IMR-90 (cell line): ENCODE measurements around the gene CTSO. TPM values are rescaled to one million over a fixed set of nuclear protein-coding genes. Genes with fewer than 3 reads are reported as not detected.

Experiments used
- ATAC-seq: fragments of 200-7000 bp; cut with Tn5 transposase; 2 replicates; pipeline ENCODE4 v1.9.1; 2020; ENCODE audit warnings: low read depth, mild to moderate bottlenecking, moderate library complexity
- BruUV-seq: library from RNA; stranded (reverse); fragments of 400-500 nt; replicated peaks from 2 replicates; lab custom pipeline; 2021; lab: Mats Ljungman, UMichigan
- CTCF ChIA-PET: fragments of 300-600 bp; formaldehyde crosslinking; extraction: SDS; loops from one replicate; lab custom pipeline; 2021; ENCODE audit warnings: antibody characterized with exemption; lab: Yijun Ruan, JAX
- POLR2A ChIA-PET: fragments of 300-600 bp; sonication (Branson Sonifier 250); formaldehyde crosslinking; loops from one replicate; lab custom pipeline; 2022; ENCODE audit warnings: antibody characterized with exemption; ENCODE audit not compliant: unreplicated experiment; lab: Charles Lee
- DNase-seq: peaks from one replicate; pipeline ENCODE4 v3.0.0; 2013
- H2AFZ ChIP-seq: replicated peaks from 2 replicates; pipeline ENCODE3; 2013; ENCODE audit warnings: low read length, mild to moderate bottlenecking; ENCODE audit not compliant: poor library complexity
- H2AK5ac ChIP-seq: 2 replicates; pipeline ENCODE4 v1.6.1; 2013; ENCODE audit warnings: low read depth, low read length, inconsistent platforms
- H2AK9ac ChIP-seq: replicated peaks from 2 replicates; pipeline ENCODE3; 2013; ENCODE audit warnings: mild to moderate bottlenecking, low read depth, low read length, moderate library complexity; ENCODE audit not compliant: poor library complexity
- H2BK120ac ChIP-seq: 2 replicates; pipeline ENCODE4 v1.6.1; 2013; ENCODE audit warnings: low read depth, low read length, inconsistent platforms
- H2BK15ac ChIP-seq: 3 replicates; pipeline ENCODE4 v1.6.1; 2013; ENCODE audit warnings: low read depth, low read length, inconsistent platforms
- H2BK20ac ChIP-seq: 2 replicates; pipeline ENCODE4 v1.6.1; 2013; ENCODE audit warnings: low read depth, mild to moderate bottlenecking, inconsistent platforms, low read length, moderate library complexity
- H2BK5ac ChIP-seq: 2 replicates; pipeline ENCODE4 v1.6.1; 2013; ENCODE audit warnings: mild to moderate bottlenecking, low read depth, low read length, inconsistent platforms; ENCODE audit not compliant: poor library complexity, severe bottlenecking
- H3K14ac ChIP-seq: replicated peaks from 2 replicates; pipeline ENCODE4 v1.6.1; 2013; ENCODE audit warnings: low read depth, low read length, inconsistent platforms
- H3K18ac ChIP-seq: 2 replicates; pipeline ENCODE4 v1.6.1; 2013; ENCODE audit warnings: low read depth, low read length, control low read depth
- H3K23ac ChIP-seq: 2 replicates; pipeline ENCODE4 v1.6.1; 2013; ENCODE audit warnings: low read depth, low read length, inconsistent platforms
- H3K27ac ChIP-seq: 2 replicates; pipeline ENCODE4 v1.5.1; 2013; ENCODE audit warnings: mild to moderate bottlenecking, control low read depth, low read length; ENCODE audit not compliant: insufficient read depth
- H3K27me3 ChIP-seq: 2 replicates; pipeline ENCODE4 v1.6.1; 2013; ENCODE audit warnings: low read length; ENCODE audit not compliant: control insufficient read depth, insufficient read depth
- H3K36me3 ChIP-seq: 2 replicates; pipeline ENCODE4 v1.6.1; 2013; ENCODE audit warnings: low read length, mixed read lengths; ENCODE audit not compliant: control insufficient read depth, insufficient read depth
- H3K4ac ChIP-seq: 2 replicates; pipeline ENCODE4 v1.6.1; 2013; ENCODE audit warnings: low read depth, low read length, inconsistent platforms
- H3K4me1 ChIP-seq: 2 replicates; pipeline ENCODE4 v1.6.1; 2013; ENCODE audit warnings: low read length, mixed read lengths; ENCODE audit not compliant: control insufficient read depth, insufficient read depth
- H3K4me2 ChIP-seq: 2 replicates; pipeline ENCODE4 v1.6.1; 2013; ENCODE audit warnings: low read depth, mild to moderate bottlenecking, control low read depth, low read length, moderate library complexity
- H3K4me3 ChIP-seq: 2 replicates; pipeline ENCODE4 v1.5.1; 2013; ENCODE audit warnings: low read depth, mild to moderate bottlenecking, control low read depth, low read length, moderate library complexity; ENCODE audit not compliant: insufficient read depth
- H3K56ac ChIP-seq: 2 replicates; pipeline ENCODE4 v1.6.1; 2013; ENCODE audit warnings: low read length, inconsistent platforms; ENCODE audit not compliant: insufficient read depth; ENCODE audit errors: extremely low read depth
- H3K79me1 ChIP-seq, 2 experiments: 2 replicates each; pipeline ENCODE4 v1.6.1; 2013; ENCODE audit warnings: low read length in 2 of 2, inconsistent platforms in 1 of 2, low read depth in 1 of 2
- H3K9ac ChIP-seq: 2 replicates; pipeline ENCODE4 v1.6.1; 2013; ENCODE audit warnings: low read depth, low read length, control low read depth
- H3K9me1 ChIP-seq: 2 replicates; pipeline ENCODE4 v1.6.1; 2013; ENCODE audit warnings: low read length, inconsistent platforms; ENCODE audit not compliant: insufficient read depth
- H3K9me3 ChIP-seq: 2 replicates; pipeline ENCODE4 v1.6.1; 2013; ENCODE audit warnings: low read length; ENCODE audit not compliant: control insufficient read depth, insufficient read depth
- H4K20me1 ChIP-seq: 2 replicates; pipeline ENCODE4 v1.6.1; 2013; ENCODE audit warnings: low read length, inconsistent platforms; ENCODE audit not compliant: insufficient read depth
- H4K5ac ChIP-seq: 2 replicates; pipeline ENCODE4 v1.6.1; 2013; ENCODE audit warnings: mild to moderate bottlenecking, low read depth, low read length, control low read depth
- H4K8ac ChIP-seq, 2 experiments: 2 replicates each; pipeline ENCODE4 v1.6.1; 2013; ENCODE audit warnings: low read depth in 2 of 2, low read length in 2 of 2, control low read depth in 1 of 2, inconsistent platforms in 1 of 2
- H4K91ac ChIP-seq: 2 replicates; pipeline ENCODE4 v1.6.1; 2013; ENCODE audit warnings: low read depth, low read length, inconsistent platforms; ENCODE audit not compliant: insufficient read depth
- CEBPB ChIP-seq: IDR thresholded peaks from 2 replicates; pipeline ENCODE4 v1.6.1; 2012; ENCODE audit warnings: low read depth, low read length, improper control_type of control experiment
- FOS ChIP-seq: fragments of 150-350 bp; IDR thresholded peaks from 2 replicates; pipeline ENCODE4 v1.6.1; 2016; ENCODE audit warnings: low read depth, low read length
- MAFK ChIP-seq: IDR thresholded peaks from 2 replicates; pipeline ENCODE4 v1.6.1; 2012; ENCODE audit warnings: low read depth, low read length, improper control_type of control experiment
- MXI1 ChIP-seq: IDR thresholded peaks from 2 replicates; pipeline ENCODE4 v1.6.1; 2012; ENCODE audit warnings: low read depth, mild to moderate bottlenecking, low read length, moderate library complexity, borderline replicate concordance
- NFE2L2 ChIP-seq: fragments of 150-350 bp; IDR thresholded peaks from 2 replicates; pipeline ENCODE4 v1.6.1; 2016; ENCODE audit warnings: low read depth, mild to moderate bottlenecking, low read length
- RAD21 ChIP-seq: IDR thresholded peaks from 2 replicates; pipeline ENCODE4 v1.6.1; 2012; ENCODE audit warnings: low read length, improper control_type of control experiment
- RCOR1 ChIP-seq: IDR thresholded peaks from 2 replicates; pipeline ENCODE4 v1.6.1; 2012; ENCODE audit warnings: mild to moderate bottlenecking, low read length, improper control_type of control experiment; ENCODE audit not compliant: insufficient replicate concordance
- SMC3 ChIP-seq: fragments of 150-350 bp; IDR thresholded peaks from 2 replicates; pipeline ENCODE4 v1.6.1; 2016; ENCODE audit warnings: low read depth, mild to moderate bottlenecking, antibody characterized with exemption, low read length, moderate library complexity
- whole genome bisulfite sequencing, 2 experiments: methylation state at CpG; one replicate each; pipeline versions ENCODE4 v1.1.5 to v1.1.7; 2013; ENCODE audit warnings: missing lambda C conversion rate in 2 of 2; ENCODE audit not compliant: insufficient read length in 1 of 2; ENCODE audit errors: extremely low coverage in 2 of 2; 5-methylcytosine and 5-hydroxymethylcytosine counted together
- dilution Hi-C: fragments of 300-500 bp; cut with HindIII; formaldehyde crosslinking; loops from one replicate; pipeline ENCODE4 v1.14.3; 2018; ENCODE audit warnings: low sequenced_read_pairs; ENCODE audit not compliant: unreplicated experiment
- in situ Hi-C: fragments of 300-500 bp; cut with MboI; formaldehyde crosslinking; loops from 3 replicates; pipeline ENCODE4 v1.14.3; 2019; ENCODE audit warnings: low sequenced_read_pairs, inconsistent platforms, mixed read lengths
- intact Hi-C: fragments of 100-400 bp; cut with micrococcal nuclease; formaldehyde crosslinking; loops from 2 replicates; pipeline ENCODE4 v1.10.0; 2022
- polyA plus RNA-seq, 3 experiments: library from polyadenylated mRNA; depleted of rRNA; stranded (reverse); fragments of >200 nt; gene quantifications; 2 replicates each; pipeline ENCODE4 v1.2.3, GENCODE V29; 2012; ENCODE audit warnings: low replicate concordance in 1 of 3
- total RNA-seq: library from RNA; depleted of rRNA; stranded (reverse); fragments of >200 nt; gene quantifications from 2 replicates; pipeline ENCODE4 v1.2.3, GENCODE V29; 2012
- TF ChIP-seq, protein P1 (sequence below): conservative IDR thresholded peaks from 2 replicates; pipeline ENCODE4 v1.5.1; 2012; ENCODE audit warnings: mild to moderate bottlenecking, low read depth, low read length, improper control_type of control experiment
- TF ChIP-seq, protein P2 (sequence below): fragments of 150-350 bp; IDR thresholded peaks from 2 replicates; pipeline ENCODE4 v1.6.1; 2016; ENCODE audit warnings: low read depth, mild to moderate bottlenecking, low read length, moderate library complexity, borderline replicate concordance

The CTSO gene
- total and polyA plus RNA-seq, 2 of the 4 experiments (the other 2 are of a cell fraction), result 2.9 to 3.9 TPM

DNA sequence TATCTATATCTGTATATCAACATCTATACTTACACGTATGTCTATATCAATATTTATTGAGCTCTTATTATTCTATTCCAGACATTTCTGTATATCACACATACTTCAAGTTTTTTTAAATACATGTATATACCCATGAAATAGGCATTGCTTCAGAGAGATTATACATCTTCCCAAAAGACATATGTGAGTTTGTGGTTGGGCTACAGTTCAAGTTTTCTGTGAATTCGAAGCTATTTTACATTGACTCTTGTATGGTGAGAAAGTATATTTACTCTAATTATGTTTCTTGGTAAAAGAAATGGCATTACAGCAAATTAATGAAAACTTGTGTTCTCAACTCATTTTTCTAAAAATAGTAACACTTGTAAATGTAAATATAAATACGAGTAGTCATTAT lies 46.8 kb upstream of the CTSO start:
- Histone ChIP-seq H3K23ac (no peak overlapping the region), H3K79me1 (no peaks in the 10 kb centered on the region), H3K4ac (no peak overlapping the region), H4K5ac (no peak overlapping the region), H3K9me1 (no peaks in the 10 kb centered on the region), H2AK5ac (no peak overlapping the region), H3K56ac (no peak overlapping the region), H3K9ac (no peak overlapping the region), H2BK15ac (no peak overlapping the region), H3K14ac (no peak overlapping the region), H3K36me3 (no peaks in the 10 kb centered on the region), H3K4me1 (no peaks in the 10 kb centered on the region), H3K27ac (no peak overlapping the region), H3K9me3 (no peaks in the 10 kb centered on the region), H2BK120ac (no peak overlapping the region), H2BK20ac (no peak overlapping the region), H3K18ac (no peak overlapping the region), H3K27me3 (no peaks in the 10 kb centered on the region), H2AK9ac (no peak overlapping the region), H2AFZ (no peak overlapping the region), H3K4me2 (no peak overlapping the region), H4K20me1 (no peaks in the 10 kb centered on the region), H4K8ac (no peak overlapping the region), H3K4me3 (no peak overlapping the region), H4K91ac (no peak overlapping the region), H2BK5ac (no peak overlapping the region)
- no TSS peak for BruUV-seq
- ChIA-PET POLR2A (no interaction called here), CTCF (no interaction called here)
- dilution Hi-C loops (no loop called here), in situ Hi-C loops (no loop called here), intact Hi-C loops (no loop called here)
- no peak for TF ChIP-seq FOS
- TF ChIP-seq RAD21, result no peak
- TF ChIP-seq RCOR1, result no peak
- no peak for TF ChIP-seq CEBPB
- TF ChIP-seq SMC3, result no peak
- no peak for TF ChIP-seq NFE2L2
- TF ChIP-seq MAFK, result no peak
- TF ChIP-seq, protein P1, sequence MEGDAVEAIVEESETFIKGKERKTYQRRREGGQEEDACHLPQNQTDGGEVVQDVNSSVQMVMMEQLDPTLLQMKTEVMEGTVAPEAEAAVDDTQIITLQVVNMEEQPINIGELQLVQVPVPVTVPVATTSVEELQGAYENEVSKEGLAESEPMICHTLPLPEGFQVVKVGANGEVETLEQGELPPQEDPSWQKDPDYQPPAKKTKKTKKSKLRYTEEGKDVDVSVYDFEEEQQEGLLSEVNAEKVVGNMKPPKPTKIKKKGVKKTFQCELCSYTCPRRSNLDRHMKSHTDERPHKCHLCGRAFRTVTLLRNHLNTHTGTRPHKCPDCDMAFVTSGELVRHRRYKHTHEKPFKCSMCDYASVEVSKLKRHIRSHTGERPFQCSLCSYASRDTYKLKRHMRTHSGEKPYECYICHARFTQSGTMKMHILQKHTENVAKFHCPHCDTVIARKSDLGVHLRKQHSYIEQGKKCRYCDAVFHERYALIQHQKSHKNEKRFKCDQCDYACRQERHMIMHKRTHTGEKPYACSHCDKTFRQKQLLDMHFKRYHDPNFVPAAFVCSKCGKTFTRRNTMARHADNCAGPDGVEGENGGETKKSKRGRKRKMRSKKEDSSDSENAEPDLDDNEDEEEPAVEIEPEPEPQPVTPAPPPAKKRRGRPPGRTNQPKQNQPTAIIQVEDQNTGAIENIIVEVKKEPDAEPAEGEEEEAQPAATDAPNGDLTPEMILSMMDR, result no peak
- TF ChIP-seq MXI1, result no peak
- TF ChIP-seq, protein P2, sequence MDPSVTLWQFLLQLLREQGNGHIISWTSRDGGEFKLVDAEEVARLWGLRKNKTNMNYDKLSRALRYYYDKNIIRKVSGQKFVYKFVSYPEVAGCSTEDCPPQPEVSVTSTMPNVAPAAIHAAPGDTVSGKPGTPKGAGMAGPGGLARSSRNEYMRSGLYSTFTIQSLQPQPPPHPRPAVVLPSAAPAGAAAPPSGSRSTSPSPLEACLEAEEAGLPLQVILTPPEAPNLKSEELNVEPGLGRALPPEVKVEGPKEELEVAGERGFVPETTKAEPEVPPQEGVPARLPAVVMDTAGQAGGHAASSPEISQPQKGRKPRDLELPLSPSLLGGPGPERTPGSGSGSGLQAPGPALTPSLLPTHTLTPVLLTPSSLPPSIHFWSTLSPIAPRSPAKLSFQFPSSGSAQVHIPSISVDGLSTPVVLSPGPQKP, result no peak
- DNase-seq, result no peak
- ATAC-seq, result no peak
- no CpG with 5 or more reads among the region's 3 CpGs for WGBS, 2 experiments
